GM18868 (cell line): Measurements from ENCODE around the gene LSAMP.

Experiments used
- ATAC-seq: cut with Tn5 transposase; IDR thresholded peaks from one replicate; pipeline ENCODE4 v1.9.1; 2021; ENCODE audit warnings: mild to moderate bottlenecking, moderate library complexity; ENCODE audit not compliant: unreplicated experiment

Gene LSAMP

GRCh38 chr3:115982629-115983028 is 462.7 kb downstream of the LSAMP start:
- ATAC-seq, result peak; percentile 68

GRCh38 chr3:115982108-115982507 is 463.2 kb downstream of the LSAMP start:
- ATAC-seq, result no peak

GRCh38 chr3:115980709-115981108 is 464.6 kb downstream of the LSAMP start:
- peak; percentile 46 for ATAC-seq

GRCh38 chr3:115977866-115978265 is 467.4 kb downstream of the LSAMP start:
- ATAC-seq, result no peak

- ATAC-seq, result no peak
Measured at GRCh38 chr3:115975796-115976195, 469.5 kb downstream of the LSAMP start.

DNA sequence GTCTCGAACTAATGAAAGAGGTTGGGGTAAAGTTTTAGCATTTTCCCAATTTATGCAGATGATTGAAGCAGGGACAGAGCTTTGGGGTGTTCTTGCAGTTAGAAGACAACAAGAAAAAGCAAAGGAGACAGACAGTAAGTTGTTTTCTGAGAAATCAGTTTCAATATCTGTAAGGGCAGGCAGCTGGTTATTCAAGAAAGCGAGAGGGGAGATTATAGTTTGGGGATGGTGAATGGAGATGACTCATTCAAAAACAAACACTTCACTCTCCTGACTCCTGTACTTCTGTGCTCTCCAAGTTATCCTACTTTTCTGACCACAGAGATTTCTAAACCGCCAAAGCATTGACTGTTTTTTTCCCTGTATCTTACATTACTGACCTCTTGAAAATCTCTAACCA is 469.9 kb downstream of the LSAMP start:
- ATAC-seq, result peak; percentile 92

- ATAC-seq, result no peak
Measured at GRCh38 chr3:115974940-115975339, 470.3 kb downstream of the LSAMP start.

GRCh38 chr3:115968871-115969270 is 476.4 kb downstream of the LSAMP start:
- no peak for ATAC-seq

- no peak for ATAC-seq
Measured at GRCh38 chr3:115961380-115961779, 483.9 kb downstream of the LSAMP start.

DNA sequence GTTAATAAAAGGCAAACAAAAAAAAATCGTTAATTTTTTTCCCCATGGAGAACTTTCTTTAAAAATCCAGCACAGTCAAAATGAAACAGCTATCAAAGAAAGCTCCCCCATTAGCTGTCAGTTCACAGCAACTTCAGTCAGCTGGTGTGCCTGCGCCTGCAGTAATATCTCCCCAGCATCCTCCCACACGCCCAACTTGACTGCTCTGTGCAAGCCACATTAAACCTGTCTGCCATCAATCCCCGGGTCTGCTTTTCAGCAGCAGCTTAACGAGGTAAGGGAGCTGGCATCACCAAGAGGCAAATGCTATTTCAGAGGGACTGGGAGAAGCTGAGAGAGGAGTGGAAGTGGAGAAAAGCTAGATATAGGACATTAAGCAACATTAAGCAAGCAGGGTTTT is 484.5 kb downstream of the LSAMP start:
- peak; percentile 99 for ATAC-seq

- ATAC-seq, result no peak
Measured at GRCh38 chr3:115958526-115958925, 486.8 kb downstream of the LSAMP start.

GRCh38 chr3:115947325-115947724 is 498.0 kb downstream of the LSAMP start:
- ATAC-seq, result peak; percentile 74

DNA sequence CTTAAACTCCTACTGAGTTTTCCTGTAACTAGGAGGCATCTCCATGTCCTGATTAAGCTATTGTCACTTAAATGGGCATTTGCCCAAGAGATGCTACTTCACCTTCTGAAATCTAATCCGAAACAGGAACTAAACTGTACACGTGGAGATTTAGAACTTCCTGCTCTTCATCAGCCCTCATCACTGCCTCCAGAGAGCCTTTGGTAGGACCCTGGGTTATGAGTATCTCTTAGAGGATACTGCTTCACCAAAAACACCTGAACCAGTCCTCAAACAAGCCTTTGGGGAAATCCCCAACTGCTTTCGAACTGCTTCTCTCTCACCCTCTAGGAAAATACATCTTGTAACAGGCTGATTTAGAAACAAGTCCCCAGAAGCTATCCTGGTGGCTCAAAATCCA is 501.7 kb downstream of the LSAMP start:
- ATAC-seq, result peak; percentile 83

- peak; percentile 28 for ATAC-seq
Measured at GRCh38 chr3:115937054-115937453, 508.2 kb downstream of the LSAMP start.

- peak; percentile 73 for ATAC-seq
Measured at GRCh38 chr3:115932807-115933206, 512.5 kb downstream of the LSAMP start.

DNA sequence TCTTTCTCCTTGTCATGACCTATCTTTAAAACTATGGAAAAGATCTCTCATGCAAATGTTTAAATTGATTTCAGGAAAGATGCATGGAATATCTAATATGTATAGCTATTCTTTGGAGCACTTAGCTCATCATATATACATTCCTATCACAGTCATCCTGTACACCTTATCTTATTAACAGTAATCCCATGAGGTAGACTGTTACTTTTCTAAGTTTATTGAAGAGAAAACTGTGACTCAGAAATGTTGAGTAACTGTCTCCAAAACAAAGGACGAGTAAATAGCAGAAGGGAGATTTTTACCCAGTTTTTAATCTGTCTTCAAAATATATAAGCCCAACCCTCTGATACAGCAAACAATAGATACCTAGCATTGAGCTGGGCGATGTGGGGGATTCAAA is 513.7 kb downstream of the LSAMP start:
- ATAC-seq, result no peak

GRCh38 chr3:115930922-115931321 is 514.4 kb downstream of the LSAMP start:
- peak; percentile 63 for ATAC-seq

DNA sequence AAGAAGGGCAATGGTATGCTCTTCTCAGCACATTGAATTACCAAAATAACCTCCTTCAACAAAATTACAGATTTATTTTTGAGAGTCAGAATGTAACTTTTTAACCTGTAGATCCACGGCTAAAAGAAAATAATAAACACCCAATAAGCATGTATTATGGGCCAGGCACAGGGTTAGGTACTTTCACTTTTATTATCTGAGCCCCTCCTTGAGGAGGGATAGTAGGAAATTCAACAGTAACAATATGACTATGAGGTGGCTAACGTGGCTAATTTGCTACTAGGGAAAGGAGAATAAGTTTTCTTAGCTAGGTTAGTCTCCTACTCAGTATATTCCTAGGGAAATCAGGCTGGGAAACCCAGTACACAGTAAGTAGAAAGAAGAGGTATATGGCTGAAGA is 515.1 kb downstream of the LSAMP start:
- peak; percentile 46 for ATAC-seq

DNA sequence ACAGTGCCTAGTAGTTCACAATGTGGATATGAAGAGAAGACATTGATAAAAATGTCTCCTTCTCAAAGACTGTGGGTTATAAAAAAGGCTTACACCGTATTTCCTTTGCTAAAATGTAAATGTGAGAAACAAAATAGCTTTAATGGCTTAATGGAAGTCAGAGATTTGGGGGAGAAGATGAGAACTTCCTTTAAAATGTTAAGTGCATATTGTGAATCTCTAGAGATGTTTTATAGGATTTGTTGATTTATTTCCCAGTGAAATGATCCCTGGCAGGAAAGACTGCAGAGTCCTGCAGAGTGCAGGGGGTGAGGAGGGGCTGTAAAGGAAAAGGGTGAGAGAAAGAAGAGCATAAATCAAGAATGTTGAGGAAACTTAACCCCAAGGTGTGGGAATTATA is 516.9 kb downstream of the LSAMP start:
- no peak for ATAC-seq

GRCh38 chr3:115927197-115927596 is 518.1 kb downstream of the LSAMP start:
- no peak for ATAC-seq

DNA sequence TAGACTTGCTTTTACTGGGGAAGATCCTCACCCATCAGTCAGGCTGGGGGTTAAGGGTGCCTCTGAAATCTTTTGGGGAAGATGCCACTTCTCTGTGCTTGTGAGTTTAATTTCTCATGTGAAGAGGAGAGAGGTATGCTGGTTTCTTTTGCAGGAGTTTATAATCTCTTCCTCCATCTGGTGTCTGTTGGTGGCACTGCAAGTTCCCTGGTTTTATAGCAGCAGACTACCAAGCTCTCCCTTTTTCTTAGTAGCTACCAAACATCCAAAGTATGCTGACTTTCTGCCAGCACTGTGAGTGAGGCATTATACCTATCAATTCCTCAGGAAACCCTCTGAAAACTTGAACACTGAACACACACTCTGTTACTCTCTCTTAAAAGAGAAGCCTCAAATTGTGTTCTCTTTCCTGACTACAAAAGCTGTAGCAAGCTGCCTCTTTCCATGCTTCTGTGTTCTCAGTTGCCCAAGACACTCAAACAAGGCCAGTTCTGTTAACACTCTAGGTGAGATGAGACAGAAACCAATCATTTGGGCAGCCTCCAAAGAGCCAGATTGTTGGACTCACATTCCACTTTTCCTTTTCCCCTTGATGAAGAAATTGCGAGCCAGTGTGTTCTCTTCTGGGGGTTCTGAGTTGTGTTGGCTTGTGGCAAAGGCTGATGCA is 522.5 kb downstream of the LSAMP start:
- peak; percentile 84 for ATAC-seq

DNA sequence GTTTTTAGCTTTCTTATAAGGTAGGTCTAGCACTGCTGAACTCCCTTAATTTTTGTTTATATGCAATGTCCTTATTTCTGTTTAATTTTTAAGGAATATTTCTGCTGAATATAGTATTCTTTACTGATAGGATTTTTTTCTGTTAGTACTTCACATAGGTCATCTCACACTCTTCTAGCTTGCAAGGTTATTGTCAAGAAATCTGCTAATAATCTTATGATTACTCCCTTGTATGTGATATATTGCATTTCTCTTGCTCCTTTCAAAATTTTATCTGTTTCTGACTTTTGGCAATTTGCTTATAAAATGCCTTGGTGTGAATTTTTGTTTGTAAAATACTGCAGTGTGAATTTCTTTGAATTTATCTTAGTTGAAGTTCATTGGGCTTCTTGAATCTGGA is 523.6 kb downstream of the LSAMP start:
- ATAC-seq, result no peak

GRCh38 chr3:115918900-115919299 is 526.4 kb downstream of the LSAMP start:
- no peak for ATAC-seq
